GM23338 (cell line): ENCODE measurements around the gene PDE4B. TPM values are rescaled to one million over a fixed set of nuclear protein-coding genes. Genes with fewer than 3 reads are reported as not detected.

Source experiments
- ATAC-seq: fragments of 200-7000 bp; cut with Tn5 transposase; 3 replicates; pipeline ENCODE4 v1.9.1; 2020
- DNase-seq: peaks from one replicate; pipeline ENCODE4 v3.0.0-alpha.2; 2015; ENCODE audit warnings: low spot score
- H2AFZ ChIP-seq: fragments of 200-600 bp; sonication (generic); 2 replicates; pipeline ENCODE4 v1.8.0; 2016; ENCODE audit warnings: antibody characterized with exemption, mild to moderate bottlenecking, moderate library complexity
- H3F3A ChIP-seq: fragments of 200-600 bp; sonication (generic); replicated peaks from 2 replicates; pipeline ENCODE4 v1.8.0; 2017; ENCODE audit warnings: antibody characterized with exemption, mixed run types, low read depth
- H3K27ac ChIP-seq: fragments of 200-600 bp; sonication (generic); 2 replicates; pipeline ENCODE4 v1.6.1; 2016; ENCODE audit warnings: low read depth
- H3K27me3 ChIP-seq: fragments of 200-600 bp; sonication (generic); 2 replicates; pipeline ENCODE4 v1.8.0; 2016; ENCODE audit warnings: mild to moderate bottlenecking, mixed run types, moderate library complexity; ENCODE audit not compliant: insufficient read depth
- H3K36me3 ChIP-seq: fragments of 200-600 bp; sonication (generic); 2 replicates; pipeline ENCODE4 v1.8.0; 2016; ENCODE audit warnings: mild to moderate bottlenecking; ENCODE audit not compliant: insufficient read depth
- H3K4me1 ChIP-seq: fragments of 200-600 bp; sonication (generic); 2 replicates; pipeline ENCODE4 v1.8.0; 2016; ENCODE audit warnings: mild to moderate bottlenecking, moderate library complexity; ENCODE audit not compliant: insufficient read depth
- H3K4me2 ChIP-seq: fragments of 200-600 bp; sonication (generic); 2 replicates; pipeline ENCODE4 v1.7.1; 2017; ENCODE audit warnings: mixed run types
- H3K4me3 ChIP-seq: fragments of 200-600 bp; sonication (generic); 2 replicates; pipeline ENCODE4 v1.6.1; 2016; ENCODE audit warnings: mixed run types
- H3K79me2 ChIP-seq: fragments of 200-600 bp; sonication (generic); replicated peaks from 2 replicates; pipeline ENCODE4 v1.8.0; 2017; ENCODE audit warnings: mild to moderate bottlenecking; ENCODE audit not compliant: insufficient read depth
- H3K9me2 ChIP-seq: fragments of 200-600 bp; sonication (generic); 2 replicates; pipeline ENCODE4 v1.8.0; 2017; ENCODE audit not compliant: insufficient read depth
- H4K20me1 ChIP-seq: fragments of 200-600 bp; sonication (generic); replicated peaks from 2 replicates; pipeline ENCODE4 v1.8.0; 2017; ENCODE audit warnings: mild to moderate bottlenecking; ENCODE audit not compliant: insufficient read depth
- H3K27ac Mint-ChIP-seq: 2 replicates; pipeline ENCODE4 v1.8.0; 2020; ENCODE audit warnings: inconsistent platforms, mild to moderate bottlenecking, moderate library complexity, mixed read lengths
- H3K27me3 Mint-ChIP-seq: 3 replicates; pipeline ENCODE4 v1.8.0; 2022; ENCODE audit warnings: low read depth, mild to moderate bottlenecking, moderate library complexity, mixed read lengths, inconsistent platforms; ENCODE audit not compliant: insufficient read depth, poor library complexity
- H3K36me3 Mint-ChIP-seq: 3 replicates; pipeline ENCODE4 v1.8.0; 2021; ENCODE audit warnings: low read depth, mild to moderate bottlenecking, inconsistent platforms, moderate library complexity, mixed read lengths
- H3K4me1 Mint-ChIP-seq: 3 replicates; pipeline ENCODE4 v1.8.0; 2020; ENCODE audit warnings: mild to moderate bottlenecking, inconsistent platforms, mixed read lengths
- H3K4me3 Mint-ChIP-seq: 3 replicates; pipeline ENCODE4 v1.8.0; 2021; ENCODE audit warnings: moderate library complexity, mild to moderate bottlenecking, inconsistent platforms, mixed read lengths
- H3K9me3 Mint-ChIP-seq: 3 replicates; pipeline ENCODE4 v1.8.0; 2020; ENCODE audit warnings: moderate library complexity, mild to moderate bottlenecking, inconsistent platforms, mixed read lengths
- CREB1 ChIP-seq: fragments of 250-450 bp; sonication (Bioruptor Pico); IDR thresholded peaks from 2 replicates; pipeline ENCODE4 v1.5.0; 2020; ENCODE audit warnings: low read depth, mild to moderate bottlenecking, moderate library complexity
- EZH2 ChIP-seq: fragments of 200-600 bp; sonication (generic); IDR thresholded peaks from one replicate; pipeline ENCODE4 v1.8.0; 2017; ENCODE audit warnings: antibody characterized with exemption, mild to moderate bottlenecking, low read depth; ENCODE audit not compliant: unreplicated experiment
- REST ChIP-seq: IDR thresholded peaks from one replicate; pipeline ENCODE4 v1.6.1; 2018; ENCODE audit warnings: antibody characterized with exemption; ENCODE audit not compliant: unreplicated experiment
- ZNF114 ChIP-seq: fragments of 250-450 bp; sonication (Bioruptor Pico); IDR thresholded peaks from 2 replicates; pipeline ENCODE4 v1.5.0; 2020; ENCODE audit warnings: mild to moderate bottlenecking, moderate library complexity
- ZNF331 ChIP-seq: fragments of 250-450 bp; sonication (Bioruptor Pico); IDR thresholded peaks from 2 replicates; pipeline ENCODE4 v1.5.0; 2020; ENCODE audit warnings: low read depth, mild to moderate bottlenecking, moderate library complexity
- polyA plus RNA-seq: library from polyadenylated mRNA; unstranded; fragments of >200 nt; fragmentation: Nextera tagmentation; extraction: Ambion mirVana; gene quantifications from 2 replicates; pipeline ENCODE4 v1.2.1, GENCODE V29; 2016
- total RNA-seq: library from RNA; depleted of rRNA; stranded (reverse); fragments of >200 nt; shearing (Covaris generic); gene quantifications from 2 replicates; pipeline ENCODE4 v1.2.3, GENCODE V29; 2014
- TF ChIP-seq, protein P1 (sequence below), 2 experiments: fragments of 200-600 bp in 1 of 2; sonication (generic) in 1 of 2; conservative IDR thresholded peaks; 2 replicates each; pipeline versions ENCODE4 v1.5.1 to v1.6.1; 2016 to 2017; ENCODE audit warnings: antibody characterized with exemption in 2 of 2, low read depth in 2 of 2, mild to moderate bottlenecking in 2 of 2, moderate library complexity in 1 of 2
- TF ChIP-seq, protein P2 (sequence below): fragments of 250-450 bp; sonication (Bioruptor Pico); IDR thresholded peaks from 2 replicates; pipeline ENCODE4 v1.5.0; 2020; ENCODE audit warnings: mild to moderate bottlenecking, moderate library complexity
- TF ChIP-seq, protein P3 (sequence below): IDR thresholded peaks from 2 replicates; pipeline ENCODE4 v1.6.1; 2016; ENCODE audit warnings: antibody characterized with exemption

PDE4B gene
- total and polyA plus RNA-seq, 2 experiments from 2014 or later: 14.0 to 25.6 TPM

DNA sequence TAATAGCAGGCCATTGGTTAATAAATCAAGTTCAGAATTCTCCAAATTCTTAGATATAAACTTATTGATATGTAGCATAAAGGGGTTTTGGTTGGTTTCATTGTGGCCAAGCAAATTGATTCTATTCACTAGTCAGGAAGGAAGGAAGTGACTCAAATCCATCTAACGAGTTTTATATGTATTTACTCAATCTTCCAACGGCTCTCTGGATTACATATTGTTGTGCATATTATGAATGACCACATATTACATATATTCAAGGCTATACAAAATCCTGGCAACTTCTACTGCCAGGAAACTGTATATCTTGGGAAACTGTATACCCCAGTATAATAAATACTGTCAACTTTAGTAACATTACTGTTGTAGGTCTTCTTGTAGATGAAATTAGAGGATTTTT lies 20.1 kb upstream of the PDE4B start:
- H3K4me1 ChIP-seq: no peaks in the 10 kb centered on the region
- H3K79me2 ChIP-seq: no peaks in the 10 kb centered on the region
- no peaks in the 10 kb centered on the region for H3F3A ChIP-seq
- Mint-ChIP-seq H3K4me1 (no peaks in the 10 kb centered on the region), H3K4me3 (no peak overlapping the region), H3K36me3 (no peaks in the 10 kb centered on the region), H3K27me3 (no peaks in the 10 kb centered on the region), H3K27ac (no peak overlapping the region), H3K9me3 (no peaks in the 10 kb centered on the region)
- TF ChIP-seq REST (no peak), EZH2 (no peak), ZNF331 (CRISPR knock-in tag) (no peak), ZNF114 (CRISPR knock-in tag) (no peak), CREB1 (no peak)
- TF ChIP-seq, protein P1, sequence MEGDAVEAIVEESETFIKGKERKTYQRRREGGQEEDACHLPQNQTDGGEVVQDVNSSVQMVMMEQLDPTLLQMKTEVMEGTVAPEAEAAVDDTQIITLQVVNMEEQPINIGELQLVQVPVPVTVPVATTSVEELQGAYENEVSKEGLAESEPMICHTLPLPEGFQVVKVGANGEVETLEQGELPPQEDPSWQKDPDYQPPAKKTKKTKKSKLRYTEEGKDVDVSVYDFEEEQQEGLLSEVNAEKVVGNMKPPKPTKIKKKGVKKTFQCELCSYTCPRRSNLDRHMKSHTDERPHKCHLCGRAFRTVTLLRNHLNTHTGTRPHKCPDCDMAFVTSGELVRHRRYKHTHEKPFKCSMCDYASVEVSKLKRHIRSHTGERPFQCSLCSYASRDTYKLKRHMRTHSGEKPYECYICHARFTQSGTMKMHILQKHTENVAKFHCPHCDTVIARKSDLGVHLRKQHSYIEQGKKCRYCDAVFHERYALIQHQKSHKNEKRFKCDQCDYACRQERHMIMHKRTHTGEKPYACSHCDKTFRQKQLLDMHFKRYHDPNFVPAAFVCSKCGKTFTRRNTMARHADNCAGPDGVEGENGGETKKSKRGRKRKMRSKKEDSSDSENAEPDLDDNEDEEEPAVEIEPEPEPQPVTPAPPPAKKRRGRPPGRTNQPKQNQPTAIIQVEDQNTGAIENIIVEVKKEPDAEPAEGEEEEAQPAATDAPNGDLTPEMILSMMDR (conservative IDR thresholded peaks at IDR 0.05; ENCODE audit: low read depth in 2 of 2): no peak
- TF ChIP-seq, protein P2, sequence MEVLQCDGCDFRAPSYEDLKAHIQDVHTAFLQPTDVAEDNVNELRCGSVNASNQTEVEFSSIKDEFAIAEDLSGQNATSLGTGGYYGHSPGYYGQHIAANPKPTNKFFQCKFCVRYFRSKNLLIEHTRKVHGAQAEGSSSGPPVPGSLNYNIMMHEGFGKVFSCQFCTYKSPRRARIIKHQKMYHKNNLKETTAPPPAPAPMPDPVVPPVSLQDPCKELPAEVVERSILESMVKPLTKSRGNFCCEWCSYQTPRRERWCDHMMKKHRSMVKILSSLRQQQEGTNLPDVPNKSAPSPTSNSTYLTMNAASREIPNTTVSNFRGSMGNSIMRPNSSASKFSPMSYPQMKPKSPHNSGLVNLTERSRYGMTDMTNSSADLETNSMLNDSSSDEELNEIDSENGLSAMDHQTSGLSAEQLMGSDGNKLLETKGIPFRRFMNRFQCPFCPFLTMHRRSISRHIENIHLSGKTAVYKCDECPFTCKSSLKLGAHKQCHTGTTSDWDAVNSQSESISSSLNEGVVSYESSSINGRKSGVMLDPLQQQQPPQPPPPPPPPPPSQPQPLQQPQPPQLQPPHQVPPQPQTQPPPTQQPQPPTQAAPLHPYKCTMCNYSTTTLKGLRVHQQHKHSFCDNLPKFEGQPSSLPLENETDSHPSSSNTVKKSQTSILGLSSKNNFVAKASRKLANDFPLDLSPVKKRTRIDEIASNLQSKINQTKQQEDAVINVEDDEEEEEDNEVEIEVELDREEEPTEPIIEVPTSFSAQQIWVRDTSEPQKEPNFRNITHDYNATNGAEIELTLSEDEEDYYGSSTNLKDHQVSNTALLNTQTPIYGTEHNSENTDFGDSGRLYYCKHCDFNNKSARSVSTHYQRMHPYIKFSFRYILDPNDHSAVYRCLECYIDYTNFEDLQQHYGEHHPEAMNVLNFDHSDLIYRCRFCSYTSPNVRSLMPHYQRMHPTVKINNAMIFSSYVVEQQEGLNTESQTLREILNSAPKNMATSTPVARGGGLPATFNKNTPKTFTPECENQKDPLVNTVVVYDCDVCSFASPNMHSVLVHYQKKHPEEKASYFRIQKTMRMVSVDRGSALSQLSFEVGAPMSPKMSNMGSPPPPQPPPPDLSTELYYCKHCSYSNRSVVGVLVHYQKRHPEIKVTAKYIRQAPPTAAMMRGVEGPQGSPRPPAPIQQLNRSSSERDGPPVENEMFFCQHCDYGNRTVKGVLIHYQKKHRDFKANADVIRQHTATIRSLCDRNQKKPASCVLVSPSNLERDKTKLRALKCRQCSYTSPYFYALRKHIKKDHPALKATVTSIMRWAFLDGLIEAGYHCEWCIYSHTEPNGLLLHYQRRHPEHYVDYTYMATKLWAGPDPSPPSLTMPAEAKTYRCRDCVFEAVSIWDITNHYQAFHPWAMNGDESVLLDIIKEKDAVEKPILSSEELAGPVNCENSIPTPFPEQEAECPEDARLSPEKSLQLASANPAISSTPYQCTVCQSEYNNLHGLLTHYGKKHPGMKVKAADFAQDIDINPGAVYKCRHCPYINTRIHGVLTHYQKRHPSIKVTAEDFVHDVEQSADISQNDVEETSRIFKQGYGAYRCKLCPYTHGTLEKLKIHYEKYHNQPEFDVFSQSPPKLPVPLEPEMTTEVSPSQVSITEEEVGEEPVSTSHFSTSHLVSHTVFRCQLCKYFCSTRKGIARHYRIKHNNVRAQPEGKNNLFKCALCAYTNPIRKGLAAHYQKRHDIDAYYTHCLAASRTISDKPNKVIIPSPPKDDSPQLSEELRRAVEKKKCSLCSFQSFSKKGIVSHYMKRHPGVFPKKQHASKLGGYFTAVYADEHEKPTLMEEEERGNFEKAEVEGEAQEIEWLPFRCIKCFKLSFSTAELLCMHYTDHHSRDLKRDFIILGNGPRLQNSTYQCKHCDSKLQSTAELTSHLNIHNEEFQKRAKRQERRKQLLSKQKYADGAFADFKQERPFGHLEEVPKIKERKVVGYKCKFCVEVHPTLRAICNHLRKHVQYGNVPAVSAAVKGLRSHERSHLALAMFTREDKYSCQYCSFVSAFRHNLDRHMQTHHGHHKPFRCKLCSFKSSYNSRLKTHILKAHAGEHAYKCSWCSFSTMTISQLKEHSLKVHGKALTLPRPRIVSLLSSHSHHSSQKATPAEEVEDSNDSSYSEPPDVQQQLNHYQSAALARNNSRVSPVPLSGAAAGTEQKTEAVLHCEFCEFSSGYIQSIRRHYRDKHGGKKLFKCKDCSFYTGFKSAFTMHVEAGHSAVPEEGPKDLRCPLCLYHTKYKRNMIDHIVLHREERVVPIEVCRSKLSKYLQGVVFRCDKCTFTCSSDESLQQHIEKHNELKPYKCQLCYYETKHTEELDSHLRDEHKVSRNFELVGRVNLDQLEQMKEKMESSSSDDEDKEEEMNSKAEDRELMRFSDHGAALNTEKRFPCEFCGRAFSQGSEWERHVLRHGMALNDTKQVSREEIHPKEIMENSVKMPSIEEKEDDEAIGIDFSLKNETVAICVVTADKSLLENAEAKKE: no peak
- TF ChIP-seq, protein P3, sequence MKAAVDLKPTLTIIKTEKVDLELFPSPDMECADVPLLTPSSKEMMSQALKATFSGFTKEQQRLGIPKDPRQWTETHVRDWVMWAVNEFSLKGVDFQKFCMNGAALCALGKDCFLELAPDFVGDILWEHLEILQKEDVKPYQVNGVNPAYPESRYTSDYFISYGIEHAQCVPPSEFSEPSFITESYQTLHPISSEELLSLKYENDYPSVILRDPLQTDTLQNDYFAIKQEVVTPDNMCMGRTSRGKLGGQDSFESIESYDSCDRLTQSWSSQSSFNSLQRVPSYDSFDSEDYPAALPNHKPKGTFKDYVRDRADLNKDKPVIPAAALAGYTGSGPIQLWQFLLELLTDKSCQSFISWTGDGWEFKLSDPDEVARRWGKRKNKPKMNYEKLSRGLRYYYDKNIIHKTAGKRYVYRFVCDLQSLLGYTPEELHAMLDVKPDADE: no peak
- no peak overlapping the region for H3K27ac ChIP-seq
- ATAC-seq (no peak), DNase-seq (no peak)
- H3K4me2 ChIP-seq: no peak overlapping the region
- H3K27me3 ChIP-seq: no peaks in the 10 kb centered on the region
- H4K20me1 ChIP-seq: no peaks in the 10 kb centered on the region
- H2AFZ ChIP-seq: no peak overlapping the region
- no peaks in the 10 kb centered on the region for H3K36me3 ChIP-seq
- no peaks in the 10 kb centered on the region for H3K9me2 ChIP-seq
- no peak overlapping the region for H3K4me3 ChIP-seq
